ACHN (cell line): ENCODE measurements around the gene F2.

Experiments
- DNase-seq: peaks from one replicate; pipeline ENCODE4 v3.0.0-alpha.2; 2015
- in situ Hi-C: cut with HindIII; loops from 2 replicates; pipeline ENCODE4 v1.10.0; 2017; ENCODE audit warnings: low sequenced_read_pairs, low pct_ligation_motif_present, low pct_unique_long_range_greater_than_20kb

F2 gene

GRCh38 chr11:46731545-46731944 is 12.5 kb downstream of the F2 start:
- in situ Hi-C loops: no loop called here
- DNase-seq: no peak

- in situ Hi-C loops: no loop called here
- no peak for DNase-seq
Measured at GRCh38 chr11:46733234-46733633, 14.2 kb downstream of the F2 start.

GRCh38 chr11:46736146-46736545 is 17.1 kb downstream of the F2 start:
- no peak for DNase-seq
- in situ Hi-C loops: no loop called here

- in situ Hi-C loops: no loop called here
- DNase-seq: no peak
Measured at GRCh38 chr11:46736615-46737014, 17.6 kb downstream of the F2 start.

- no peak for DNase-seq
- in situ Hi-C loops: no loop called here
Measured at GRCh38 chr11:46737699-46738098, 18.7 kb downstream of the F2 start.

GRCh38 chr11:46738887-46739286 is 19.9 kb downstream of the F2 start:
- in situ Hi-C loops: no loop called here
- no peak for DNase-seq

GRCh38 chr11:46741600-46742484 is 22.8 kb downstream of the F2 start:
- in situ Hi-C loops: no loop called here
- DNase-seq: no peak

GRCh38 chr11:46743043-46743442 is 24.0 kb downstream of the F2 start:
- DNase-seq: no peak
- in situ Hi-C loops: no loop called here

- DNase-seq: no peak
- in situ Hi-C loops: no loop called here
Measured at GRCh38 chr11:46743693-46744339, 24.8 kb downstream of the F2 start.

- DNase-seq: no peak
- in situ Hi-C loops: no loop called here
Measured at GRCh38 chr11:46745328-46745727, 26.3 kb downstream of the F2 start.

- DNase-seq: no peak
- in situ Hi-C loops: no loop called here
Measured at GRCh38 chr11:46745995-46746394, 27.0 kb downstream of the F2 start.

- DNase-seq: no peak
- in situ Hi-C loops: no loop called here
Measured at GRCh38 chr11:46747150-46747549, 28.1 kb downstream of the F2 start.

GRCh38 chr11:46755962-46756361 is 36.9 kb downstream of the F2 start:
- in situ Hi-C loops: no loop called here
- DNase-seq: no peak

GRCh38 chr11:46759196-46759595 is 40.2 kb downstream of the F2 start:
- in situ Hi-C loops: no loop called here
- no peak for DNase-seq

GRCh38 chr11:46760429-46761128 is 41.6 kb downstream of the F2 start:
- in situ Hi-C loops: no loop called here
- no peak for DNase-seq

GRCh38 chr11:46761807-46762206 is 42.8 kb downstream of the F2 start:
- no peak for DNase-seq
- in situ Hi-C loops: no loop called here

- in situ Hi-C loops: no loop called here
- DNase-seq: no peak
Measured at GRCh38 chr11:46762248-46762647, 43.2 kb downstream of the F2 start.

GRCh38 chr11:46766656-46767055 is 47.6 kb downstream of the F2 start:
- no peak for DNase-seq
- in situ Hi-C loops: no loop called here

- in situ Hi-C loops: no loop called here
- no peak for DNase-seq
Measured at GRCh38 chr11:46769636-46770221, 50.7 kb downstream of the F2 start.
